ENCODE measurements around the gene NDEL1. TPM values are rescaled to one million over a fixed set of nuclear protein-coding genes. Genes with fewer than 3 reads are reported as not detected.

Gene NDEL1, protein sequence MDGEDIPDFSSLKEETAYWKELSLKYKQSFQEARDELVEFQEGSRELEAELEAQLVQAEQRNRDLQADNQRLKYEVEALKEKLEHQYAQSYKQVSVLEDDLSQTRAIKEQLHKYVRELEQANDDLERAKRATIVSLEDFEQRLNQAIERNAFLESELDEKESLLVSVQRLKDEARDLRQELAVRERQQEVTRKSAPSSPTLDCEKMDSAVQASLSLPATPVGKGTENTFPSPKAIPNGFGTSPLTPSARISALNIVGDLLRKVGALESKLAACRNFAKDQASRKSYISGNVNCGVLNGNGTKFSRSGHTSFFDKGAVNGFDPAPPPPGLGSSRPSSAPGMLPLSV
- 24.7 and 32.6 TPM in 2 replicates for total RNA-seq

DNA sequence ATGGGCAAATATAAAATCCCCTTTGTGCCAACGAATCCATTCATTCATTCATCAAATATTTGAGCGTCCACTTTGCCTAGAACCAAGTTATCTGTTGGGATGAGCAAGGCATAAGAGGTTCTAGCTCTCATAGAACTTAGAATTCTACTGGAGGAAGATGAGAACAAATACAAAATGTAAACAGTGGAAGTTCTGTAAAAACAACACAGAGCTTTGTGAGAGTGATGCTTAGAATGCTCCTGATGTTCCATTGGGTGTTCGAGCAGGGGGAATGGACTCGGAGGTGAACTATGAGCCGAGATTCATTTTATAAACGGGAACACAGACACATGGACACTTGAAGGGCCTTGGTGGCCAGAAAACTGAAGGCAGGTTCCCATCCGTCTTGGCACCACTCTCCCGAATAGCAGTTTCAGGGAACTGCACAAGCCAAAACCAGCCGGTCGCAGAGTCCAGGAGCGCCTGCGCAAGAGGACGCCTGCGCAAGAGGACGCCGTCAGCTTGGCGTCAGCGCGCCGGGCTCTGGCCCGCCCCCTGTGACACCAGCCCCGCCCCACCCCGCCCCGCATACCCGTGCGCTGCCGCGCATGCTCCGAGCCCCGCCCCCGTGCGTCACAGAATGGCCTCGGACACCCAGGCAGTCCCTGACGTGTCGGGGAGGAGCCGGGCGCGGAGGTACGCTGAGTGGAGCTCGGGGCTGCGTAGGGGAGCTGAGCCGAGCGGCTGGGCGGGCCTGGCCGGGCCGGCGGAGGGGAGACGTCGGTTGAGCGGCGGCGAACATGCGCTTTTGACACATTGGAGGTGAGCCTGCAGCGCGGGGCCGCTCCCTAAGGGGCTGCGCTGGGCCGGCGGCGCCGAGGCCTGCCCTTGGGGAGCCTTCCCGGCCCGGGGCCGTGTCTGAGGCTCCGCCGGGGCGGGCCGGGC is at the start of gene NDEL1:
Gene NDEL1, plus strand, starts transcription at position 640 of the 924 bp plus-strand sequence. CDS start 8,388 bp downstream, outside the sequence.

DNA sequence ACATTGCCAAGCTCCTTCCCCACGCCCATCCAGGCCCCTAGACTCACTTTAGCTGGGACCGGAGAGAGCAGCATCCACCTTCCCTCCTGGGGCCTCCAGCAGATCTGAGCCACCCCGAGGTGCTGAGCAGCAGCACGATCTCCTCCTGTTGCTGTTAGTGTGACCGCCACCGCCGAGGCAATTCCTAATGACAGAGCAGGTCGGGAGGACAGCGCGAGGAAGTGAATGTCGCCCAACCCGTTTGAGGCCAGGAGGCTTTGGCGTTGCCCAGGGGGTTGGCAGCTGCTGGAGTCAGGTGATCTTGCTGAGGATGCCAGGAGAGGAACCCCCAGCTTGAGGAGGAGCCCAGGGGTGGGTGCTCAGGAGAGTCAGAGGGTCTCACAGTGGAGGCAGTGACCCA is 38.0 kb upstream of the NDEL1 start, which contains the start of gene RNF222:
Gene RNF222, minus strand, starts transcription at position 192 of the 400 bp plus-strand sequence. CDS start 4,366 bp downstream, outside the sequence.

Other genes starting within 250 kb of the NDEL1 start
- gene BORCS6, start 245.7 kb upstream of the NDEL1 start, total RNA-seq, result 8.3 and 10.1 TPM in 2 replicates
- gene AURKB, start 225.3 kb upstream of the NDEL1 start, total RNA-seq, result 6.2 and 163 TPM in 2 replicates
- gene CTC1, start 187.8 kb upstream of the NDEL1 start, total RNA-seq, result 9.0 and 12.0 TPM in 2 replicates
- 34.7 and 73.0 TPM in 2 replicates for gene PFAS, start 186.6 kb upstream of the NDEL1 start, total RNA-seq
- 23.8 and 28.0 TPM in 2 replicates for gene RANGRF, start 147.2 kb upstream of the NDEL1 start, total RNA-seq
- gene SLC25A35, start 140.5 kb upstream of the NDEL1 start, total RNA-seq, result 1.5 and 2.4 TPM in 2 replicates
- under 0.01 and 0.38 TPM in 2 replicates for gene ARHGEF15, start 125.6 kb upstream of the NDEL1 start, total RNA-seq
- not detected in 2 replicates for gene ODF4, start 96.0 kb upstream of the NDEL1 start, total RNA-seq
- 2,046 and 2,123 TPM in 2 replicates for gene RPL26, start 52.7 kb upstream of the NDEL1 start, total RNA-seq
- not detected in 2 replicates for gene RNF222, start 38.1 kb upstream of the NDEL1 start, total RNA-seq
- 92.9 and 132 TPM in 2 replicates for gene MYH10, start 194.8 kb downstream of the NDEL1 start, total RNA-seq

All from mesangial cell (primary cell).